ENCODE results near the gene DIP2A.
"Not testable (repeated sequence)": the region's sequence is repeated elsewhere in the genome, so short reads cannot be mapped to it uniquely, and the experiment has no call there.

DIP2A gene

DNA sequence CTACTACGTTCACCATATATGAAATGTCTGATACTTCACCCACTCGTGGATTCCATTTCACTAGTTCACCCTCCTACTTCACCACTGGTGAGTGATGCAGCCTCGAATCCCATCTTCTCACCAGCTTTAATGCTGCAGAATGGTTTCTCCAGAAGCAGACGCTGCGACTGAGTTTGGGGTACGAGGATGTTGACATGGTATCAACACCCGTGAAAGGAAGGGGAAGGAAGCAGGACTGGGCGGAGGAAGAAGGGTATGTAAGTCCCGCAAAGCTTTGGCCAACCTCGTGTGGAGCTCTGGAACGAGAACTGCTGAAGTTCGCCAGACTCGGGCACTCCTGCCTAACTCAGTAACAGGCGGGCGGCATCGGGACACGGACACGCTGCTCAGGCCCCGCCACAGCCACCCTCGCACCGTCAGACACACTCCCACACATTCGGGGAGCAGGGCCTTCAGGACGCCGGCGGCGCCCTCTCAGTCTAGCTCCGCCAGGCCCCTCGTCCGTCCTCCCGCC is 833 bp upstream of the DIP2A start:
- Histone ChIP-seq H3K27ac (ENCODE audit: low read length) (peak overlapping the region; percentile 62), H3K9ac (ENCODE audit: low read length) (peak overlapping the region; percentile 97), H3K9me3 (ENCODE audit: insufficient read depth, low read length) (no peaks in the 10 kb centered on the region), H4K20me1 (ENCODE audit: insufficient read depth, low read length) (no peaks in the 10 kb centered on the region), H3K4me1 (ENCODE audit: low read length) (peaks cover 15% of the 10 kb centered on the region), H3K36me3 (replicated peaks; ENCODE audit: low read depth, low read length) (peaks cover 18% of the 10 kb centered on the region), H2AFZ (ENCODE audit: low read depth, low read length) (peak overlapping the region; percentile 86), H3K4me2 (ENCODE audit: low read length) (peak overlapping the region; percentile 99), H3K4me3 (ENCODE audit: low read length) (peak overlapping the region; percentile 100), H3K79me2 (ENCODE audit: low read length) (peaks cover 44% of the 10 kb centered on the region), H3K27me3 (ENCODE audit: low read depth, low read length) (no peaks in the 10 kb centered on the region)
- TF ChIP-seq EZH2phosphoT487 (IDR thresholded peaks at IDR 0.05; ENCODE audit: low read depth): no peak
- TF ChIP-seq, protein P1, sequence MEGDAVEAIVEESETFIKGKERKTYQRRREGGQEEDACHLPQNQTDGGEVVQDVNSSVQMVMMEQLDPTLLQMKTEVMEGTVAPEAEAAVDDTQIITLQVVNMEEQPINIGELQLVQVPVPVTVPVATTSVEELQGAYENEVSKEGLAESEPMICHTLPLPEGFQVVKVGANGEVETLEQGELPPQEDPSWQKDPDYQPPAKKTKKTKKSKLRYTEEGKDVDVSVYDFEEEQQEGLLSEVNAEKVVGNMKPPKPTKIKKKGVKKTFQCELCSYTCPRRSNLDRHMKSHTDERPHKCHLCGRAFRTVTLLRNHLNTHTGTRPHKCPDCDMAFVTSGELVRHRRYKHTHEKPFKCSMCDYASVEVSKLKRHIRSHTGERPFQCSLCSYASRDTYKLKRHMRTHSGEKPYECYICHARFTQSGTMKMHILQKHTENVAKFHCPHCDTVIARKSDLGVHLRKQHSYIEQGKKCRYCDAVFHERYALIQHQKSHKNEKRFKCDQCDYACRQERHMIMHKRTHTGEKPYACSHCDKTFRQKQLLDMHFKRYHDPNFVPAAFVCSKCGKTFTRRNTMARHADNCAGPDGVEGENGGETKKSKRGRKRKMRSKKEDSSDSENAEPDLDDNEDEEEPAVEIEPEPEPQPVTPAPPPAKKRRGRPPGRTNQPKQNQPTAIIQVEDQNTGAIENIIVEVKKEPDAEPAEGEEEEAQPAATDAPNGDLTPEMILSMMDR (IDR thresholded peaks at IDR 0.05; ENCODE audit: low read depth, low read length): no peak

DNA sequence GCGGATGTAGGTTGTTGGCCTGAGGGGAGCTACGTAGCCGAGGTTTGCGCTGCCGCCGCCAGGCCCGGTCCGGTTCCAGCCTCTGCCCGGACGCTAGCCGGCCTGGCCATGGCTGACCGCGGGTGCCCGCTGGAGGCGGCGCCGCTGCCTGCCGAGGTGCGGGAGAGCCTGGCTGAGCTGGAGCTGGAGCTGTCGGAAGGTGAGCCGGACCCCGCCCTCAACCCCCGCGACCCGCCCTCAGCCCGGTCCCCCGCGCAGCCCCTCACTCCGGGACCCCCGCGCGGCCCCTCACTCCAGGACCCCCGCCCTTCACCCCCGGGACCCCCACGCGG is 299 bp downstream of the DIP2A start:
- no peak for TF ChIP-seq EZH2phosphoT487 (IDR thresholded peaks at IDR 0.05; ENCODE audit: low read depth)
- TF ChIP-seq, protein P1 (IDR thresholded peaks at IDR 0.05; ENCODE audit: low read depth, low read length): no peak
- Histone ChIP-seq H3K4me3 (ENCODE audit: low read length) (peak overlapping the region; percentile 94), H3K27ac (ENCODE audit: low read length) (peak overlapping the region; percentile 44)

DNA sequence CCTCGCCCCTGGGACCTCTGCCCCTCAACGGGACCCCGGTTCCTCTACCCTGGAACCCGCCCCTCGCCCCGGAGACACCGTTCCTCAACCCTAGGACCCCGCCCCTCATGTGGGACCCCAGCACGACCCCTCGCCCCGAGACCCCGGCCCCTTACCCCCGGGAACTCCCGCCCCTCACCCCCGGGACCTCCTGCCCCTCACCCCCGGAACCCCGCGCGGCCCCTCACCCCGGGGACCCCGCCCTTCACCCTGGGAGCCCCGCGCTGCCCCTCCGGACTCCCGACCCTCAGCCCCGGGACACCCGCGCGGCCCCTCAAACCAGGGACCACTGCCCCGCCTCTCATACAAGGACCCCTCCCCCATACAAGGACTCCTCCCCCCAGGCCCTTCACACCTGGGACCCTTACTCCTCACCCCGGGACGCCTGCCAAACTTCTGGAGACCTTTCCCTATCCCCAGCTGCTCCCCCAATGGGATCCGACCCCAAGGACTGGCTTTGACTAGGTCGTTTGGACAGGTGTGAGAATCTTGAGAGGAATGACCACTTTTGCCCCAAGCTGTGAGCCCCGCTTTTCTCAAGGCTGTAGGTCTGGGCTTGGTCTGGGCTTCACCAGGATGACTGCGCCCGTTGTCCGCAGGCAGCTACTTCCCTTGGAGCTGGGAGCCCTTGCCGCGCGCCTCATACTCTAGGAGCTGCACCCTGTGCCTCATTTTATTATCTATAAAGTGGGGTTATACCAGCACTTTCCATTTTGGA is 843 bp downstream of the DIP2A start:
- Histone ChIP-seq H3K79me2 (ENCODE audit: low read length) (peaks cover 44% of the 10 kb centered on the region), H3K4me3 (ENCODE audit: low read length) (peak overlapping the region; percentile 94), H3K9ac (ENCODE audit: low read length) (peak overlapping the region; percentile 91), H3K4me2 (ENCODE audit: low read length) (peak overlapping the region; percentile 81), H3K4me1 (ENCODE audit: low read length) (peaks cover 15% of the 10 kb centered on the region), H3K27ac (ENCODE audit: low read length) (0 out of 2 replicates have a peak overlapping the region, but pooled peaks have one; percentile 44), H3K27me3 (ENCODE audit: low read depth, low read length) (no peaks in the 10 kb centered on the region), H3K36me3 (replicated peaks; ENCODE audit: low read depth, low read length) (peaks cover 18% of the 10 kb centered on the region), H3K9me3 (ENCODE audit: insufficient read depth, low read length) (no peaks in the 10 kb centered on the region), H2AFZ (ENCODE audit: low read depth, low read length) (no peak overlapping the region), H4K20me1 (ENCODE audit: insufficient read depth, low read length) (no peaks in the 10 kb centered on the region)
- TF ChIP-seq, protein P1 (IDR thresholded peaks at IDR 0.05; ENCODE audit: low read depth, low read length): no peak
- TF ChIP-seq EZH2phosphoT487 (IDR thresholded peaks at IDR 0.05; ENCODE audit: low read depth): no peak

More for the DNA sequence above, 299 bp downstream of the DIP2A start:
- Histone ChIP-seq H3K9ac (ENCODE audit: low read length) (peak overlapping the region; percentile 91), H3K36me3 (replicated peaks; ENCODE audit: low read depth, low read length) (peaks cover 18% of the 10 kb centered on the region), H3K27me3 (ENCODE audit: low read depth, low read length) (no peaks in the 10 kb centered on the region), H3K79me2 (ENCODE audit: low read length) (peaks cover 44% of the 10 kb centered on the region), H4K20me1 (ENCODE audit: insufficient read depth, low read length) (no peaks in the 10 kb centered on the region), H2AFZ (ENCODE audit: low read depth, low read length) (no peak overlapping the region; the same call in 1 of the 2 replicates), H3K4me1 (ENCODE audit: low read length) (peaks cover 15% of the 10 kb centered on the region), H3K9me3 (ENCODE audit: insufficient read depth, low read length) (no peaks in the 10 kb centered on the region), H3K4me2 (ENCODE audit: low read length) (peak overlapping the region; percentile 81)

DNA sequence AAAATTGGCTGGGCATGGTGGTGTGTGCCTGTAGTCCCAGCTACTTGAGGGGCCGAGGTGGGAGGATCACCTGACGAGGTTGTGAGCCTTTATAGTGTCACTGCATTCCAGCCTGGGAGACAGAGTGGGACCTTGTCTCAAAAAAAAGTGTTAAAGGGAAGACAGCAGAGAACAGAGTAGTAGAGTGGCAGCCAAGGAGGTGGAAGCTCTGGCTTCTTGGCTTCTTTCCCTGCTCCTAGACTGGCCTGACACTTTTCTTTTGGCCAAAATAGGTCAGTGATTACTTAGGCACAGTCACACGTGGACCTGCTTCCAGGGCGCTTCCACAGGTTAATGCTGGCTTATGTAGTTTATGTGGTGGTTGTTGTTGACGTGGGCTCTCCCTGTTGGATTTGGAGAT is 3.2 kb downstream of the DIP2A start:
- Histone ChIP-seq H3K4me2 (ENCODE audit: low read length) (no peak overlapping the region), H3K9me3 (ENCODE audit: insufficient read depth, low read length) (no peaks in the 10 kb centered on the region)

DNA sequence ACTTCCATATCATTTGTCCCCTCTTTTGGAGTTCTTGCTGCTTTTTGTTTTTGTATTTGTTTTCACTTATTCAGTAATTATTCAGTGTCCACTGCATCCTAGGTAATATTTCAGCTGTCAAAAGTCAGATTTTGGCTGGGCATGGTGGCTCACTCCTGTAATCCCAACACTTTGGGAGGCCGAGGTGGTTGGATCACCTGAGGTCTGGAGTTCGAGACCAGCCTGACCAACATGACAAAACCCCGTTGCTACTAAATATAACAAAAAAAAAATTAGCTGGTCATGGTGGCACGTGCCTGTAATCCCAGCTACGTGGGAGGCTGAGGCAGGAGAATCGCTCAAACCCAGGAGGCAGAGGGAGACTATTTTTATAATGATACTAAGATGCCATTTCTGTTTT is 6.5 kb downstream of the DIP2A start:
- H2AFZ ChIP-seq (ENCODE audit: low read depth, low read length); H3K36me3 ChIP-seq (replicated peaks; ENCODE audit: low read depth, low read length); H3K27ac ChIP-seq (ENCODE audit: low read length); H3K79me2 ChIP-seq (ENCODE audit: low read length); H4K20me1 ChIP-seq (ENCODE audit: insufficient read depth, low read length); H3K9me3 ChIP-seq (ENCODE audit: insufficient read depth, low read length); H3K27me3 ChIP-seq (ENCODE audit: low read depth, low read length); H3K4me1 ChIP-seq (ENCODE audit: low read length); H3K4me2 ChIP-seq (ENCODE audit: low read length); H3K4me3 ChIP-seq (ENCODE audit: low read length); H3K9ac ChIP-seq (ENCODE audit: low read length): not testable (repeated sequence)

More for the DNA sequence above, 3.2 kb downstream of the DIP2A start:
- TF ChIP-seq, protein P1 (IDR thresholded peaks at IDR 0.05; ENCODE audit: low read depth, low read length): no peak
- TF ChIP-seq EZH2phosphoT487 (IDR thresholded peaks at IDR 0.05; ENCODE audit: low read depth): no peak
- no peaks in the 10 kb centered on the region for H3K36me3 ChIP-seq (replicated peaks; ENCODE audit: low read depth, low read length)
- peaks cover 32% of the 10 kb centered on the region for H3K79me2 ChIP-seq (ENCODE audit: low read length)
- H3K27ac ChIP-seq (ENCODE audit: low read length): no peak overlapping the region
- no peaks in the 10 kb centered on the region for H3K27me3 ChIP-seq (ENCODE audit: low read depth, low read length)
- H4K20me1 ChIP-seq (ENCODE audit: insufficient read depth, low read length): no peaks in the 10 kb centered on the region
- H3K4me3 ChIP-seq (ENCODE audit: low read length): no peak overlapping the region
- peaks cover 13% of the 10 kb centered on the region for H3K4me1 ChIP-seq (ENCODE audit: low read length)
- no peak overlapping the region for H2AFZ ChIP-seq (ENCODE audit: low read depth, low read length)
- no peak overlapping the region for H3K9ac ChIP-seq (ENCODE audit: low read length)

All from OCI-LY3 (cell line).